Neuronal stem cell (in vitro differentiated cells): Measurements from ENCODE around the gene FHIT.

Experiments used
- DNase-seq: peaks from one replicate; pipeline ENCODE4 v3.0.0-alpha.2; 2013; ENCODE audit warnings: low spot score
- H2AFZ ChIP-seq: one replicate; pipeline ENCODE4 v1.6.1; 2013; ENCODE audit warnings: mild to moderate bottlenecking, low read length, inconsistent platforms
- H2AK5ac ChIP-seq: 2 replicates; pipeline ENCODE4 v1.6.1; 2013; ENCODE audit warnings: low read depth, mild to moderate bottlenecking, inconsistent platforms, low read length, moderate library complexity, mixed read lengths
- H2BK120ac ChIP-seq: 2 replicates; pipeline ENCODE4 v1.6.1; 2013; ENCODE audit warnings: low read depth, mild to moderate bottlenecking, inconsistent platforms, low read length, moderate library complexity, mixed read lengths
- H2BK12ac ChIP-seq: one replicate; pipeline ENCODE4 v1.6.1; 2013; ENCODE audit warnings: low read length, inconsistent platforms
- H2BK15ac ChIP-seq: 2 replicates; pipeline ENCODE4 v1.6.1; 2013; ENCODE audit warnings: mild to moderate bottlenecking, low read length, inconsistent platforms, mixed read lengths
- H2BK5ac ChIP-seq: one replicate; pipeline ENCODE4 v1.6.1; 2013; ENCODE audit warnings: inconsistent platforms, mild to moderate bottlenecking, low read length, moderate library complexity
- H3K14ac ChIP-seq: one replicate; pipeline ENCODE4 v1.6.1; 2013; ENCODE audit warnings: low read length, inconsistent platforms
- H3K18ac ChIP-seq: 2 replicates; pipeline ENCODE4 v1.6.1; 2013; ENCODE audit warnings: low read length, inconsistent platforms
- H3K23ac ChIP-seq: 2 replicates; pipeline ENCODE4 v1.6.1; 2013; ENCODE audit warnings: low read depth, mild to moderate bottlenecking, mixed read lengths, low read length, inconsistent platforms; ENCODE audit not compliant: poor library complexity
- H3K27ac ChIP-seq: replicated peaks from 3 replicates; pipeline ENCODE4 v1.5.1; 2013; ENCODE audit warnings: low read length, inconsistent platforms
- H3K27me3 ChIP-seq, 3 experiments: 2 replicates each; pipeline ENCODE4 v1.6.1; 2013; ENCODE audit warnings: low read length in 3 of 3, mild to moderate bottlenecking in 2 of 3, inconsistent platforms in 1 of 3, low read depth in 1 of 3, mixed read lengths in 1 of 3, moderate library complexity in 1 of 3; ENCODE audit not compliant: control insufficient read depth in 3 of 3, insufficient read depth in 3 of 3
- H3K36me3 ChIP-seq, 2 donors: replicated peaks in 1 of 2; 2 replicates each; pipeline ENCODE4 v1.6.1; 2013; ENCODE audit warnings: low read length in 2 of 2; ENCODE audit not compliant: control insufficient read depth in 2 of 2, insufficient read depth in 2 of 2
- H3K4ac ChIP-seq: 2 replicates; pipeline ENCODE4 v1.6.1; 2013; ENCODE audit warnings: inconsistent platforms, mild to moderate bottlenecking, low read length, moderate library complexity
- H3K4me1 ChIP-seq, 2 donors: 1 replicate in 1 of 2; 2 replicates in 1 of 2; pipeline ENCODE4 v1.6.1; 2013; ENCODE audit warnings: low read length in 2 of 2, low read depth in 1 of 2; ENCODE audit not compliant: control insufficient read depth in 2 of 2, insufficient read depth in 1 of 2
- H3K4me2 ChIP-seq: one replicate; pipeline ENCODE4 v1.6.1; 2013; ENCODE audit warnings: mild to moderate bottlenecking, low read length, inconsistent platforms; ENCODE audit not compliant: insufficient read depth, poor library complexity, severe bottlenecking
- H3K4me3 ChIP-seq, 2 donors: 2 replicates each; pipeline ENCODE4 v1.5.1; 2013; ENCODE audit warnings: low read length in 2 of 2, mild to moderate bottlenecking in 2 of 2, inconsistent platforms in 1 of 2, moderate library complexity in 1 of 2
- H3K79me1 ChIP-seq: one replicate; pipeline ENCODE4 v1.6.1; 2013; ENCODE audit warnings: low read depth, mild to moderate bottlenecking, inconsistent platforms, low read length, moderate library complexity
- H3K9ac ChIP-seq: one replicate; pipeline ENCODE4 v1.6.1; 2013; ENCODE audit warnings: mild to moderate bottlenecking, low read depth, low read length, inconsistent platforms; ENCODE audit not compliant: poor library complexity
- H3K9me3 ChIP-seq, 2 donors: replicated peaks in 1 of 2; 2 replicates each; pipeline versions ENCODE3 to v1.6.1; 2013; ENCODE audit warnings: low read length in 2 of 2, mild to moderate bottlenecking in 2 of 2, inconsistent platforms in 1 of 2, low read depth in 1 of 2, mixed read lengths in 1 of 2, moderate library complexity in 1 of 2; ENCODE audit not compliant: control insufficient read depth in 2 of 2, insufficient read depth in 1 of 2
- H4K8ac ChIP-seq: one replicate; pipeline ENCODE4 v1.6.1; 2013; ENCODE audit warnings: low read depth, mild to moderate bottlenecking, inconsistent platforms, low read length, moderate library complexity
- H4K91ac ChIP-seq: one replicate; pipeline ENCODE4 v1.6.1; 2013; ENCODE audit warnings: low read length, low read depth, mild to moderate bottlenecking, inconsistent platforms; ENCODE audit not compliant: poor library complexity
- WGBS, 2 donors: extraction: QIAGEN DNeasy Blood & Tissue Kit; methylation state at CpG; one replicate each; pipeline ENCODE4 v1.1.7; 2013; ENCODE audit warnings: missing lambda C conversion rate in 2 of 2, mixed read lengths in 1 of 2; ENCODE audit not compliant: insufficient read length in 2 of 2, insufficient replicate concordance in 1 of 2; ENCODE audit errors: extremely low coverage in 2 of 2; 5-methylcytosine and 5-hydroxymethylcytosine counted together

Gene FHIT

GRCh38 chr3:61094608-61095007 is 156.6 kb downstream of the FHIT start:
- H3K23ac ChIP-seq = no peak overlapping the region
- WGBS, 2 donors = no CpG with 5 or more reads among the region's 3 CpGs

GRCh38 chr3:61093364-61093763 is 157.9 kb downstream of the FHIT start:
- Histone ChIP-seq H2BK15ac (no peak overlapping the region), H4K8ac (no peak overlapping the region), H3K23ac (no peak overlapping the region), H3K9ac (no peak overlapping the region), H2BK120ac (no peak overlapping the region), H3K4me3 (no peak overlapping the region), H2BK5ac (no peak overlapping the region), H4K91ac (no peak overlapping the region), H3K79me1 (no peaks in the 10 kb centered on the region), H2AFZ (no peak overlapping the region), H3K27me3 (no peaks in the 10 kb centered on the region), H3K4me1 (no peaks in the 10 kb centered on the region), H3K36me3 (no peaks in the 10 kb centered on the region), H3K18ac (no peak overlapping the region), H2BK12ac (no peak overlapping the region), H3K27ac (no peak overlapping the region), H2AK5ac (no peak overlapping the region), H3K4me2 (no peak overlapping the region), H3K4ac (no peak overlapping the region), H3K9me3 (no peaks in the 10 kb centered on the region), H3K14ac (no peak overlapping the region)
- WGBS, 2 donors = no CpG with 5 or more reads among the region's 2 CpGs
- no peak for DNase-seq

More at GRCh38 chr3:61094608-61095007, 156.6 kb downstream of the FHIT start:
- Histone ChIP-seq H4K8ac (no peak overlapping the region), H3K4ac (no peak overlapping the region), H2BK15ac (no peak overlapping the region), H2BK5ac (no peak overlapping the region), H3K4me1 (no peaks in the 10 kb centered on the region), H3K9me3 (no peaks in the 10 kb centered on the region), H2BK12ac (no peak overlapping the region), H3K4me3 (no peak overlapping the region), H2BK120ac (no peak overlapping the region), H3K36me3 (no peaks in the 10 kb centered on the region), H3K14ac (no peak overlapping the region), H3K27me3 (no peaks in the 10 kb centered on the region), H4K91ac (no peak overlapping the region), H3K18ac (no peak overlapping the region), H3K27ac (no peak overlapping the region), H3K79me1 (no peaks in the 10 kb centered on the region), H2AK5ac (no peak overlapping the region), H2AFZ (no peak overlapping the region), H3K9ac (no peak overlapping the region), H3K4me2 (no peak overlapping the region)
- DNase-seq = no peak

GRCh38 chr3:61092870-61093269 is 158.4 kb downstream of the FHIT start:
- H3K27me3 ChIP-seq = no peaks in the 10 kb centered on the region
- H3K4me1 ChIP-seq = no peaks in the 10 kb centered on the region
- no peaks in the 10 kb centered on the region for H3K79me1 ChIP-seq
- H3K4me3 ChIP-seq = no peak overlapping the region
- no peak overlapping the region for H2BK120ac ChIP-seq
- H4K91ac ChIP-seq = no peak overlapping the region
- WGBS, 2 donors = no CpG with 5 or more reads among the region's 4 CpGs
- H2BK12ac ChIP-seq = no peak overlapping the region
- H3K4me2 ChIP-seq = no peak overlapping the region
- no peak overlapping the region for H3K14ac ChIP-seq
- H2BK15ac ChIP-seq = no peak overlapping the region
- DNase-seq = no peak
- no peak overlapping the region for H2BK5ac ChIP-seq
- H3K23ac ChIP-seq = no peak overlapping the region
- no peak overlapping the region for H3K4ac ChIP-seq
- H2AFZ ChIP-seq = no peak overlapping the region
- no peaks in the 10 kb centered on the region for H3K36me3 ChIP-seq
- no peak overlapping the region for H4K8ac ChIP-seq
- no peak overlapping the region for H3K18ac ChIP-seq
- no peaks in the 10 kb centered on the region for H3K9me3 ChIP-seq
- no peak overlapping the region for H2AK5ac ChIP-seq
- no peak overlapping the region for H3K9ac ChIP-seq
- no peak overlapping the region for H3K27ac ChIP-seq

- Histone ChIP-seq H3K14ac (no peak overlapping the region), H4K91ac (no peak overlapping the region), H3K4me2 (no peak overlapping the region), H3K4ac (no peak overlapping the region), H3K18ac (no peak overlapping the region), H3K36me3 (no peaks in the 10 kb centered on the region), H3K27ac (no peak overlapping the region), H3K79me1 (no peaks in the 10 kb centered on the region), H3K4me3 (no peak overlapping the region), H2AK5ac (no peak overlapping the region), H3K27me3 (no peaks in the 10 kb centered on the region), H2BK5ac (no peak overlapping the region), H2BK120ac (no peak overlapping the region), H2BK12ac (no peak overlapping the region), H3K23ac (no peak overlapping the region), H2AFZ (no peak overlapping the region), H3K9me3 (no peaks in the 10 kb centered on the region), H2BK15ac (no peak overlapping the region), H3K9ac (no peak overlapping the region), H3K4me1 (peaks cover 1 to 9% of the 10 kb centered on the region in 2 donors), H4K8ac (no peak overlapping the region)
- no peak for DNase-seq
- WGBS, 2 donors = 100% methylated on average over 2 of the region's 6 CpGs; no CpG with 5 or more reads in 1 of the 2 donors
Measured at GRCh38 chr3:61090389-61091169, 160.7 kb downstream of the FHIT start.
